T47D (cell line): ENCODE measurements around the gene C21orf58.
A peak's percentile ranks its signal among the peaks of the same experiment; 100 is the strongest.

ENCODE experiments used
- DNase-seq, 2 experiments: peaks; one replicate each; pipeline versions ENCODE4 v3.0.0 to v3.0.0-alpha.2; 2011 to 2012; ENCODE audit warnings: low read depth in 1 of 2, low spot score in 1 of 2
- JUND ChIP-seq: IDR thresholded peaks from 2 replicates; pipeline ENCODE4 v1.6.1; 2012; ENCODE audit warnings: low read depth
- in situ Hi-C: cut with HindIII; loops from 2 replicates; pipeline ENCODE4 v1.10.0; 2016; ENCODE audit warnings: low sequenced_read_pairs, low pct_unique_long_range_greater_than_20kb

The C21orf58 gene

GRCh38 chr21:46295177-46295770 is 28.4 kb downstream of the C21orf58 start:
- TF ChIP-seq JUND: no peak
- in situ Hi-C loops: no loop called here
- DNase-seq: no peak

GRCh38 chr21:46294647-46295176 is 29.0 kb downstream of the C21orf58 start:
- in situ Hi-C loops: no loop called here
- peak in 1 of 2 experiments; percentile 62 for DNase-seq
- no peak for TF ChIP-seq JUND

GRCh38 chr21:46291561-46291960 is 32.1 kb downstream of the C21orf58 start:
- no peak for DNase-seq
- TF ChIP-seq JUND: no peak
- in situ Hi-C loops: no loop called here

- DNase-seq: peak in 1 of 2 experiments; percentile 62
- in situ Hi-C loops: no loop called here
These were observed 34.0 kb downstream of the C21orf58 start for GRCh38 chr21:46289655-46290179.

GRCh38 chr21:46287541-46287940 is 36.1 kb downstream of the C21orf58 start:
- in situ Hi-C loops: no loop called here
- DNase-seq: no peak
- TF ChIP-seq JUND: no peak

More at GRCh38 chr21:46289655-46290179, 34.0 kb downstream of the C21orf58 start:
- TF ChIP-seq JUND: no peak

- DNase-seq: no peak
- in situ Hi-C loops: no loop called here
- no peak for TF ChIP-seq JUND
These were observed 37.0 kb downstream of the C21orf58 start for GRCh38 chr21:46286648-46287002.

GRCh38 chr21:46285761-46286647 is 37.7 kb downstream of the C21orf58 start, which contains the start of gene YBEY:
Gene YBEY (plus strand): TSS chr21:46286342. CDS start chr21:46286914, 572 bp downstream.
- peak; percentile 85 to 94 for DNase-seq
- in situ Hi-C loops: no loop called here
- TF ChIP-seq JUND: no peak

- in situ Hi-C loops: no loop called here
- no peak for DNase-seq
- TF ChIP-seq JUND: no peak
These were observed 38.4 kb downstream of the C21orf58 start, which contains the start of gene MCM3AP for GRCh38 chr21:46285206-46285661. Gene MCM3AP (minus strand): TSS chr21:46285611. CDS start chr21:46285286, 325 bp downstream.

- no peak for TF ChIP-seq JUND
- DNase-seq: no peak
- in situ Hi-C loops: no loop called here
These were observed 38.9 kb downstream of the C21orf58 start for GRCh38 chr21:46284733-46285132.

GRCh38 chr21:46284077-46284644 is 39.5 kb downstream of the C21orf58 start:
- in situ Hi-C loops: no loop called here
- no peak for TF ChIP-seq JUND
- peak; percentile 18 to 82 for DNase-seq

- in situ Hi-C loops: no loop called here
These were observed 48.8 kb downstream of the C21orf58 start for GRCh38 chr21:46274797-46275390.

GRCh38 chr21:46273341-46273740 is 50.3 kb downstream of the C21orf58 start:
- in situ Hi-C loops: no loop called here
- no peak for TF ChIP-seq JUND
- no peak for DNase-seq

More at GRCh38 chr21:46274797-46275390, 48.8 kb downstream of the C21orf58 start:
- no peak for TF ChIP-seq JUND
- DNase-seq: no peak
